ENCODE data around the gene NUP37.

DNA sequence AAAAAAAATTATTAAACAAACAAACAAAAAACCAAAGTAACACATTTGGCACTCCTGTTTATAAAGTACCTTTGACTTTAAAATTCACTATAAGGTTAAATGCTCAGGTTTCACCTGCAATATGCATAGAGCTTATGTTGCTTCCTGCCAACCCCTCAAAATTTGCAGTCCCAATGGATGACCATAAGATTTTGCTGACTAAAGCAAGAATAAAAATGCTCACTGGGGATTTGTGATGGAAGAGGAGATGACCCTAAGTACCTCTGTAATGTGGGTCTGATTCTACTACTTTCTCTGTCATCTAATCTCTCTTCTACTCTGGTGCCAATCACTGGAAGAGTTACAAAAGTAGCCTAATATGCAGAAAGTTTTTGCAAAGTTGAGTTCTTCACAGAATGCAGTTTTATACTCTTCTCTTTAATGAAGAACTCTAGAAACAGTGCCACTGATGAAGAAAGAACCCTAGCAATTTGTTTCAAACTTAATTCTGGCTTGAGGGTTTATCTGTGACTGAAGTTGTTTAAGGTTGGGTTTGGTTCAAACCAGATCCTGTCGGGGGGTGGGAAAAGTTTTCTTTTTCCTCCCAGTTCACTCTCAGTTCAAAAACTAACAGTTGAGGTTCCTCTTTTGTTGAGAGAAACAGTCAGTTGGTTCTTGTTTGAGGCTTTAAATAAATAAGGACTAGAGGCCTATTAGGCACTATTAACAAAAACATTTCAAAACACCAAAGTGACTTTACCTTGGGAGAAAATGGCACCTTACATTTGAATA, 69.1 kb downstream of the NUP37 start:
- no peak for TF ChIP-seq POLR2AphosphoS5 (IDR thresholded peaks at IDR 0.05; ENCODE audit: low read depth, low read length)
- no peak for TF ChIP-seq POLR2A (IDR thresholded peaks at IDR 0.05; ENCODE audit: low read depth, low read length)
- TF ChIP-seq SPI1 (IDR thresholded peaks at IDR 0.05; ENCODE audit: low read depth, low read length) = 0 out of 2 replicates have a peak, but pooled peaks have one; percentile 3
- no peak for TF ChIP-seq TAF1 (IDR thresholded peaks at IDR 0.05; ENCODE audit: low read depth, low read length)
- no peak for TF ChIP-seq POU2F2 (IDR thresholded peaks at IDR 0.05; ENCODE audit: low read depth, low read length)
